ENCODE measurements around the gene RASA3. TPM values are rescaled to one million over a fixed set of nuclear protein-coding genes. Genes with fewer than 3 reads are reported as not detected.

Gene RASA3
- total RNA-seq, 4 donors from 2014 or later, result 28.1 to 73.4 (median 56.8) TPM

DNA sequence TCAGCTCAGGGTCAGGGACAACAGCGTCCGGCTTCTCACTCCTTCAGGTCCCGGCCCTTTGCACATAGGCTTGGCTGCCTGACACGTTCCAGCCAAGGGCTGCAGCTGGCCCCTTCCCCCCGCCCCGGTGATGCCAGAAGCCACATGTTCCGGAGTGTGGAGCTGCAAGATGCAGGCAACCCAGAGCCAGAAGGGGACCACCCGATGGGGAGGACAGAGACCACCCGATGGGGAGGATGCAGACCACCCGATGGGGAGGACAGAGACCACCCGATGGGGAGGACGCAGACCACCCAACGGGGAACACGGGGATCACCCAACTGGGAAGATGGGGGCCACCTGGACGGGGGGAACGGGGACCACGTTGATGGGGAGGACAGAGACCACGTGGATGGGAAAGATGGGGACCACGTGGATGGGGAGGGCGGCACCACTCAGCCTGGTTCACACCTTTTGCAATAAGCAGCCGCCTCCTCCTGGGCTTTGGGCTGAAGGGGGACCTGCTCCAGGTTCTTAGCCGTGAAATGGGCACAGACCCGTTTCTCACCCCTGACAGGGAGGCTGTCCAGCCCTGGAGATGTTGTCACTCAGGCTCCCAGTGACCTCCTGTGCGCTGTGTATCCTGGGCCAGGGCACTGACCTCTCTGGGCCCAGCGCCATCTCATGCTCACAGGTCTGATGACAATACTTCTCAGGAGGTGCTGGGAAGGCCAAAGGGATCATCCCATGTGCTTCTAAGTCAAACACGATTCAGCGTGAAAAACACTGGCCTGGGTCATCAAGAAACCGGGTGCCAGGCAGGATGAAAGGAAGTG is 193.1 kb downstream of the RASA3 start:
- ATAC-seq (ENCODE audit: low FRiP score) (no peak), DNase-seq (ENCODE audit: low spot score) (no peak)
- TF ChIP-seq, protein P1, sequence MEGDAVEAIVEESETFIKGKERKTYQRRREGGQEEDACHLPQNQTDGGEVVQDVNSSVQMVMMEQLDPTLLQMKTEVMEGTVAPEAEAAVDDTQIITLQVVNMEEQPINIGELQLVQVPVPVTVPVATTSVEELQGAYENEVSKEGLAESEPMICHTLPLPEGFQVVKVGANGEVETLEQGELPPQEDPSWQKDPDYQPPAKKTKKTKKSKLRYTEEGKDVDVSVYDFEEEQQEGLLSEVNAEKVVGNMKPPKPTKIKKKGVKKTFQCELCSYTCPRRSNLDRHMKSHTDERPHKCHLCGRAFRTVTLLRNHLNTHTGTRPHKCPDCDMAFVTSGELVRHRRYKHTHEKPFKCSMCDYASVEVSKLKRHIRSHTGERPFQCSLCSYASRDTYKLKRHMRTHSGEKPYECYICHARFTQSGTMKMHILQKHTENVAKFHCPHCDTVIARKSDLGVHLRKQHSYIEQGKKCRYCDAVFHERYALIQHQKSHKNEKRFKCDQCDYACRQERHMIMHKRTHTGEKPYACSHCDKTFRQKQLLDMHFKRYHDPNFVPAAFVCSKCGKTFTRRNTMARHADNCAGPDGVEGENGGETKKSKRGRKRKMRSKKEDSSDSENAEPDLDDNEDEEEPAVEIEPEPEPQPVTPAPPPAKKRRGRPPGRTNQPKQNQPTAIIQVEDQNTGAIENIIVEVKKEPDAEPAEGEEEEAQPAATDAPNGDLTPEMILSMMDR (IDR thresholded peaks at IDR 0.05), result no peak

DNA sequence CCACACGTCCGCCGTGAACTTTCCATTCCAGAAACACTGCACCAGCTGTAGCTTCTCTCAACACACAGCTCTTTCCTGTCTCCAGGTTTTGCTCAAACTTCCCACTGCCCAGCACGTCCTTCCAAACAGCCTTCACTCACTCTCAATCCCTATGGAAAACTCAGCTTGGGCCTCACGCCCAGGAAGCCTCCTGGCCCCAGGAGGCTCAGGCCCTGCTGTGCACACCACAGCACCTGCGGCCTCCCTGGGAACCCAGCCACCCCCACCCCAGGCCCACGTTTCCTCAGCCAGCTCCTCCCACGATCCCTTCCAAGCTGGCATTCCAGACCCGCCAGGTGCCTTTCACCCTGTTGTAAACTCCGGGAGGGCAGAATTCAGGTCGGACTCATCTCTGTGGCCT is 193.7 kb downstream of the RASA3 start:
- ATAC-seq (ENCODE audit: low FRiP score) (no peak), DNase-seq (ENCODE audit: low spot score) (no peak)
- TF ChIP-seq, protein P1 (IDR thresholded peaks at IDR 0.05), result no peak

DNA sequence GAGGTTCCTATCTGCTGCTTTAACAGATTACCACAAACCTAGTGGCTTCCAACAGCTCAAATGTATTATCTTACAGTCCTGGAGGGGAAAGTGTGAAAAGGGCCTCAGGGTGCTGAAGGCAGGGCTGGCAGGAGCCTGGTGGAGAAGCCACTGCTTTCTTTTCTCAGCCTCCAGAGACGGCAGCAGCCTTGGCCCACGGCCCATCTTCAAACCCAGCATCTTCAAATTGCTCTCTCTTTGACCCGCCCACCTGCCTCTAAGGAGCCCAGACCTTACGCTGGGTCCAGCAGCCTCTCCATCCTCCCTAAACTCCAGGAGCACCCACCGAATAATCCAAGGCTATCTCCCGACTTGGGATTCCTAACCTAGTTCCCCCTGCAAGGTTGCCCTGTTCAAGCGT is 194.2 kb downstream of the RASA3 start:
- no peak for DNase-seq (ENCODE audit: low spot score)
- no peak for ATAC-seq (ENCODE audit: low FRiP score)
- TF ChIP-seq, protein P1 (IDR thresholded peaks at IDR 0.05), result no peak

DNA sequence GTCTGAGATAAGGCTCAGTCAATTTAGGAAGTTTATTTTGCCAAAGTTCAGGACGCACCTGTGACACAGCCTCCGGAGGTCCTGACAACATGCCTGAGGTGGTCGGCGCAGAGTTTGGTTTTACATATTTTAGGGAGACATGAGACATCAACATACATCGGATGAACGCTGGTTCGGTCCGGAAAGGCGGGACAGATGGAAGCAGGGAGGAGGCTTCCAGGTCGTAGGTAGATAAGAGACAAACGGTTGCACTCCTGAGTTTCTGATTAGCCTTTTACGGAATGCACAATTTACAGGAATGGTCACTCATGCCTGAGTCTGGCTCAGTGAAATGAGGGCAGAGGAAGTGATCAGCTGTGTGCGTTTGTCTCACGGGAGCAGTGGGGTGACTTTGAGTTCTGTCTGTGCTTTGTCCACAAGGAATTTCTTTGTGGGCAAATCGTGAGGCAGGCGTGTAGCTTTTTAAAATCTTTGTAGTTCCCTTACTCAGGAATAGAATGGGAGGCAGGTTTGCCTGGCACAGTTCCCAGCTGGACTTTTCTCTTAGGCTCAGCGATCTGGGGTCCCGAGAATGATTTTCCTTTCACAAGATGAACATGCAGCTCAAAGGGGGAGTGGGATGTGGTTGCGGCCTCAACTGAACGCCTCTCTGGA is 194.8 kb downstream of the RASA3 start:
- no peak for ATAC-seq (ENCODE audit: low FRiP score)
- no peak for DNase-seq (ENCODE audit: low spot score)
- TF ChIP-seq, protein P1 (IDR thresholded peaks at IDR 0.05), result no peak

DNA sequence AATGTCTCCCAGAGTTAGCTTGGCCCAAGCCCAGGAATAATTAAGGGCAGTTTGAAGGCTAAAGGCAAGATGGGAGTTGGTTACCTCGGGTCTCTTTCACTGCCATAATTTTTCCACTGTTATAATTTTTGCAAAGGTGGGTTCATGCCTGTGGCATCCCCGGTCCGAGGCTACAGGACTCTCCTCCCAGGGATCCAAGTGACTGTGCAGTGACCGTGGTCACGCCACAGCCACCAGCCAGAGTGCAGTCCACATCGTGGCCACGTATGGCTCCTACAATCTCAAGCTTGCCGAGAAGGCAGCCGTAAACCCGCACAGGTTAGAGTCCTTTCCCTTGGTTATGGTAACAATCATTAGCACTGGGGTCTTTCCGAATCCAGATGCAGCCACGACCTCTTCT is 195.3 kb downstream of the RASA3 start:
- ATAC-seq (ENCODE audit: low FRiP score) (no peak), DNase-seq (ENCODE audit: low spot score) (no peak)

DNA sequence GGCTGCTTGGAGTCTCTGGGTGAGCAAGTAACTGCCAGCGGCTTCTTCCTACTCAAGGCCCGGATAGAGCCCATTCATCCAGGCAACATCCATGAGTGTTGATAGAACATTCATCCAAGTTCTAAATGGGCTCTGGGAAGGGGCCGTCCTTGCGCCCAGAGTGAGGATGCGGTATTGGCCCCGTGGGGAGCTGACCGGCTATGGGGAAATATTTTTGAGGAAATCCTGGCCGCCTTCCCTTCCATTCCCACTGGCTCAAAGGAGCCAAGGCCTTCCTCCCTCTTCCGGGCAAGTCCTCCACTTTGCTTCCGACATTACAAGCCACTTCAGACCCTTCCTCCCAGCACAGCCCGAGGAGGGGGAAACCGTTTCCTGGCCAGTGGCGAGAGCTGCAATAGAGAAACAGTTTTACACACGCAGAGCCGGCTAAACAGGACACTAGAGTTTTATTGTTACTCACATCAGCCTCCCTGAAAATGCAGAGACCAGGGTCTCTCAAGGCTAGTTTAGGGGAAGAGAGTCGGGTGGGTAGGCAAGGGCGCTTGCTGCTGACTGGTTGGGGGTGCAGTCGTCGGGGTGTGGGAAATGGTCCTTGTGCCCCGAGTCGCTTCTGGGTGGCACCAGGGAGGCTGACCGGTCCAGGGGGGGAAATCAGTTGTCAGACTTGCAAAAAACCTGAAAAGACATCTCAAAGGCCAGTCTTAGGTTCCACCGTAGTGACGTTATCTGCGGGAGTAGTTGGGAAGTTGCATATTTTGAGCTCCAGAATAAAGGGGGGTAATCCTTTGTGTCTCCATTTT is 196.1 kb downstream of the RASA3 start:
- ATAC-seq (ENCODE audit: low FRiP score), result no peak
- TF ChIP-seq, protein P1 (IDR thresholded peaks at IDR 0.05), result no peak
- DNase-seq (ENCODE audit: low spot score), result no peak

More for the DNA sequence above, 195.3 kb downstream of the RASA3 start:
- TF ChIP-seq, protein P1 (IDR thresholded peaks at IDR 0.05), result no peak
